Smooth muscle cell (in vitro differentiated cells): Measurements from ENCODE around the gene ABTB2. TPM values are rescaled to one million over a fixed set of nuclear protein-coding genes. Genes with fewer than 3 reads are reported as not detected.

Experiments
- DNase-seq: peaks from one replicate; lab custom pipeline; 2025; ENCODE audit not compliant: unreplicated experiment; lab: John Stamatoyannopoulos, UW
- H2AFZ ChIP-seq: fragments of 200-600 bp; sonication (generic); 2 replicates; pipeline ENCODE4 v1.6.0; 2016; ENCODE audit warnings: antibody characterized with exemption, low read depth, mild to moderate bottlenecking
- H3F3A ChIP-seq: fragments of 200-600 bp; sonication (generic); 2 replicates; pipeline ENCODE4 v1.6.0; 2017; ENCODE audit warnings: antibody characterized with exemption, low read depth
- H3K27ac ChIP-seq: fragments of 200-600 bp; sonication (generic); 2 replicates; pipeline ENCODE4 v1.5.1; 2016; ENCODE audit warnings: low read depth, mild to moderate bottlenecking
- H3K27me3 ChIP-seq: fragments of 200-600 bp; sonication (generic); 2 replicates; pipeline ENCODE4 v1.6.1; 2016; ENCODE audit warnings: low read depth, mild to moderate bottlenecking
- H3K36me3 ChIP-seq: fragments of 200-600 bp; sonication (generic); 2 replicates; pipeline ENCODE4 v1.5.1; 2016; ENCODE audit warnings: low read depth
- H3K4me1 ChIP-seq: fragments of 200-600 bp; sonication (generic); 2 replicates; pipeline ENCODE4 v1.5.1; 2016; ENCODE audit warnings: low read depth
- H3K4me2 ChIP-seq: fragments of 200-600 bp; sonication (generic); 2 replicates; pipeline ENCODE4 v1.6.0; 2016; ENCODE audit warnings: mild to moderate bottlenecking
- H3K4me3 ChIP-seq: fragments of 200-600 bp; sonication (generic); 2 replicates; pipeline ENCODE4 v1.5.1; 2016; ENCODE audit warnings: mild to moderate bottlenecking
- H3K79me2 ChIP-seq: fragments of 200-600 bp; sonication (generic); 2 replicates; pipeline ENCODE4 v1.6.0; 2016; ENCODE audit warnings: low read depth, mild to moderate bottlenecking
- H3K9ac ChIP-seq: fragments of 200-600 bp; sonication (generic); 2 replicates; pipeline ENCODE4 v1.6.0; 2016; ENCODE audit warnings: low read depth
- H3K9me3 ChIP-seq: fragments of 200-600 bp; sonication (generic); replicated peaks from 2 replicates; pipeline ENCODE4 v1.5.1; 2016; ENCODE audit warnings: low read depth
- H4K20me1 ChIP-seq: fragments of 200-600 bp; sonication (generic); 2 replicates; pipeline ENCODE4 v1.6.0; 2016; ENCODE audit warnings: low read depth
- WGBS: methylation state at CpG from one replicate; pipeline ENCODE4 v1.1.7; 2016; ENCODE audit warnings: low lambda C conversion rate; 5-methylcytosine and 5-hydroxymethylcytosine counted together
- polyA plus RNA-seq: library from polyadenylated mRNA; unstranded; fragments of >200 nt; fragmentation: Nextera tagmentation; extraction: Ambion mirVana; gene quantifications from 2 replicates; pipeline ENCODE4 v1.2.1, GENCODE V29; 2016
- total RNA-seq: library from RNA; depleted of rRNA; stranded (reverse); fragments of >200 nt; gene quantifications from 2 replicates; pipeline ENCODE4 v1.2.3, GENCODE V29; 2014
- TF ChIP-seq, protein P1 (sequence below): fragments of 200-600 bp; sonication (generic); IDR thresholded peaks from 2 replicates; pipeline ENCODE4 v1.5.1; 2017; ENCODE audit warnings: borderline replicate concordance, mild to moderate bottlenecking, antibody characterized with exemption; ENCODE audit not compliant: insufficient read depth, poor library complexity, severe bottlenecking

The ABTB2 gene
- total and polyA plus RNA-seq, 2 experiments from 2014 or later, result 4.3 to 4.9 TPM

DNA sequence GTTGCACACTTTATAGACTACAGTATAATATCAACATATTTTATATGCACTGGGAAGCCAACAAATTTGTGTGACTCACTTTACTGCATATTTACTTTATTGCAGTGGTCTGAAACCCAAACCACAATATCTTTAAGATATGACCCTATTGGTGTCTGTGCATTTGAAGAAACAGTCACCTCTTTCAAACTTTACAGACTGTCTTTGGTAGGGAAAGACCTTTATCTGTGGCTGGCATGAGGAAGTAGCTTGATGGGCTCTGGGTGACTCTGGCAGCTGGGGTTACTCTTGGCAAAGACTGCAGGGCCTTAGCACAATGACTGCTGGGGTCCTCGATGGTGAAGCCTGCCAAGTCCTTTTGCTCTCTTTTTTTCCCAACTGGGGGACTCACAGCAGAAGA, 21.3 kb upstream of the ABTB2 start:
- Histone ChIP-seq H3K4me3 (no peak overlapping the region), H3F3A (no peaks in the 10 kb centered on the region), H2AFZ (no peak overlapping the region), H3K4me1 (no peaks in the 10 kb centered on the region), H3K9ac (no peak overlapping the region), H3K79me2 (no peaks in the 10 kb centered on the region), H3K27ac (peak overlapping the region; percentile 32), H3K4me2 (no peak overlapping the region), H3K9me3 (peaks cover 18% of the 10 kb centered on the region), H4K20me1 (no peaks in the 10 kb centered on the region), H3K27me3 (no peaks in the 10 kb centered on the region), H3K36me3 (no peaks in the 10 kb centered on the region)
- WGBS, result 56% methylated on average over 1 of the region's 1 CpG
- no peak for DNase-seq
- TF ChIP-seq, protein P1, sequence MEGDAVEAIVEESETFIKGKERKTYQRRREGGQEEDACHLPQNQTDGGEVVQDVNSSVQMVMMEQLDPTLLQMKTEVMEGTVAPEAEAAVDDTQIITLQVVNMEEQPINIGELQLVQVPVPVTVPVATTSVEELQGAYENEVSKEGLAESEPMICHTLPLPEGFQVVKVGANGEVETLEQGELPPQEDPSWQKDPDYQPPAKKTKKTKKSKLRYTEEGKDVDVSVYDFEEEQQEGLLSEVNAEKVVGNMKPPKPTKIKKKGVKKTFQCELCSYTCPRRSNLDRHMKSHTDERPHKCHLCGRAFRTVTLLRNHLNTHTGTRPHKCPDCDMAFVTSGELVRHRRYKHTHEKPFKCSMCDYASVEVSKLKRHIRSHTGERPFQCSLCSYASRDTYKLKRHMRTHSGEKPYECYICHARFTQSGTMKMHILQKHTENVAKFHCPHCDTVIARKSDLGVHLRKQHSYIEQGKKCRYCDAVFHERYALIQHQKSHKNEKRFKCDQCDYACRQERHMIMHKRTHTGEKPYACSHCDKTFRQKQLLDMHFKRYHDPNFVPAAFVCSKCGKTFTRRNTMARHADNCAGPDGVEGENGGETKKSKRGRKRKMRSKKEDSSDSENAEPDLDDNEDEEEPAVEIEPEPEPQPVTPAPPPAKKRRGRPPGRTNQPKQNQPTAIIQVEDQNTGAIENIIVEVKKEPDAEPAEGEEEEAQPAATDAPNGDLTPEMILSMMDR, result no peak

DNA sequence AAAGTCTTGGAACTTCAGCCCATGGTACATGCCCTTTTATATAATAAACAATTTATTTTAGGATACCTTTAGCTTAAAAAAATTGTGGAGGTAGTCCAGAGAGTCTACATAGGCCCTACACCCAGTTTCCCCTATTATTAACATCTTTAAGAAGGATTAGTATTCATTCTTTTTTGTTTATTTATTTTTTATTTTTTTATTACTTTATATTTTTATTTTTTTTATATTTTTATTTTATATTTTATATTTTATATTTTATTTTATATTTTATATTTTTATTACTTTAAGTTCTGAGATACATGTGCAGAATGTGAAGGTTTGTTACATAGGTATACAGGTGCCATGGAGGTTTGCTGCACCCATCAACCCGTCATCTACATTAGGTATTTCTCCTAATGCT, 15.9 kb upstream of the ABTB2 start:
- Histone ChIP-seq H3K4me3 (no peak overlapping the region), H3K4me1 (no peaks in the 10 kb centered on the region)

DNA sequence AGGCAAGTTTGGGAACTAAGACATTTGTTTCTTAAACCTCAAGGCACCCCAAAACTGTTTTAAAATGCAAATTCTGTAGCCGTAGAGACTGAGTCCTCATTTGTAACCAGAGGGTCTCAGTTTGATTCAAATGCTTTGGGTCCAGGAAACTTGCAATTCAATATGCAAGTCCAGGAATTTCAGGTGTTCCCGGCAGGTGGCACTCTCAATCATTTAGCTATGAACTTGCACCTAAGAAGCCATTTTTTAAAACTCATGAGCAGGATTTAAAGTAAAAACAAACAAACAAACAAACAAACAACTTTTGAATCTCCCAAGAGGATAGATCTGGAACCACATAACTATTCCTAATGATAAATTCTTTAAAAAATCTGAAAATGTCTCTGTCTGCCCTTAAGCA, 8.7 kb upstream of the ABTB2 start:
- no peak overlapping the region for H3K4me2 ChIP-seq
- H4K20me1 ChIP-seq, result no peaks in the 10 kb centered on the region
- H3K9me3 ChIP-seq, result no peaks in the 10 kb centered on the region
- no peaks in the 10 kb centered on the region for H3K36me3 ChIP-seq
- H3K4me3 ChIP-seq, result no peak overlapping the region
- no peaks in the 10 kb centered on the region for H3K79me2 ChIP-seq
- TF ChIP-seq, protein P1, result peak; percentile 20
- DNase-seq, result no peak
- H3K4me1 ChIP-seq, result no peaks in the 10 kb centered on the region
- H3K27me3 ChIP-seq, result no peaks in the 10 kb centered on the region
- H3F3A ChIP-seq, result no peaks in the 10 kb centered on the region
- no peak overlapping the region for H3K9ac ChIP-seq
- H3K27ac ChIP-seq, result no peak overlapping the region
- WGBS, result 66% methylated on average over 2 of the region's 2 CpGs
- H2AFZ ChIP-seq, result no peak overlapping the region

More for the DNA sequence above, 15.9 kb upstream of the ABTB2 start:
- Histone ChIP-seq H3K27me3 (no peaks in the 10 kb centered on the region), H2AFZ (no peak overlapping the region), H3K4me2 (no peak overlapping the region), H3F3A (no peaks in the 10 kb centered on the region), H3K9ac (no peak overlapping the region), H3K36me3 (no peaks in the 10 kb centered on the region), H3K9me3 (peaks cover 18% of the 10 kb centered on the region), H3K27ac (no peak overlapping the region), H3K79me2 (no peaks in the 10 kb centered on the region), H4K20me1 (no peaks in the 10 kb centered on the region)
- TF ChIP-seq, protein P1, result no peak
- DNase-seq, result no peak
- WGBS, result 86% methylated on average over 1 of the region's 1 CpG

DNA sequence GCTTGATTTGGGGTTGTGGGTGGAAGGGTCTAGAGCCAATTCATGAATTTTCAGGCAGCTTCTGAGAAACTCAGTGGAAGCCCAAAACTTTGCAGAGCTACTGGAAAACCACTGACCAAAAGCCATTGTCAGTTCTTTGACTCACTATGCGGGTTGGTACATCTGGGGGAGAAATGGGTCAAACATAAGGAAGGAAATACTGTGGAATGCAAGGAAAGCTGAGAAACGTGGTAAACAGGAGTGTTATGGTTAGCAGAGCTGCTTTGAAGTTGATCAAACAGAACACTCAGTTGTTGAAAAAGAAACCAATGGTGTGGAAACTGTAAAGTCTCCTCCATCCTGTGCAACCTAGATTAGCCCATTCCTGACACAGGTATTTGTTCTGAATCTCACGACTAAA, 6.3 kb upstream of the ABTB2 start:
- Histone ChIP-seq H3K36me3 (no peaks in the 10 kb centered on the region), H3K27me3 (no peaks in the 10 kb centered on the region), H3K4me3 (no peak overlapping the region), H3K79me2 (no peaks in the 10 kb centered on the region), H3K9me3 (no peaks in the 10 kb centered on the region), H3F3A (no peaks in the 10 kb centered on the region), H3K4me2 (no peak overlapping the region), H2AFZ (no peak overlapping the region), H3K4me1 (no peaks in the 10 kb centered on the region), H3K27ac (no peak overlapping the region), H4K20me1 (no peaks in the 10 kb centered on the region), H3K9ac (no peak overlapping the region)
- WGBS, result 67% methylated on average over 3 of the region's 3 CpGs
- no peak for DNase-seq
- TF ChIP-seq, protein P1, result no peak
